Transverse colon (tissue), 3 donors: ENCODE data around the gene CDKL5.

Experiments used
- EP300 ChIP-seq: sonication (generic); formaldehyde crosslinking; IDR thresholded peaks from one replicate; pipeline ENCODE4 v1.6.1; 2017; ENCODE audit warnings: antibody characterized with exemption, low read depth
- POLR2A ChIP-seq: fragments of 450-650 bp; IDR thresholded peaks from one replicate; pipeline ENCODE4 v1.6.1; 2016; ENCODE audit warnings: antibody characterized with exemption, mild to moderate bottlenecking, moderate library complexity
- TF ChIP-seq, protein P1 (sequence below), 5 experiments: fragments of 200-600 bp in 3 of 5; fragments of 450-650 bp in 2 of 5; sonication (generic) in 3 of 5; IDR thresholded peaks; 1 replicate in 2 of 5; 2 replicates in 3 of 5; pipeline ENCODE4 v1.5.1; 2016 to 2017; ENCODE audit warnings: antibody characterized with exemption in 5 of 5, inconsistent platforms in 3 of 5, mild to moderate bottlenecking in 2 of 5, moderate library complexity in 1 of 5

DNA sequence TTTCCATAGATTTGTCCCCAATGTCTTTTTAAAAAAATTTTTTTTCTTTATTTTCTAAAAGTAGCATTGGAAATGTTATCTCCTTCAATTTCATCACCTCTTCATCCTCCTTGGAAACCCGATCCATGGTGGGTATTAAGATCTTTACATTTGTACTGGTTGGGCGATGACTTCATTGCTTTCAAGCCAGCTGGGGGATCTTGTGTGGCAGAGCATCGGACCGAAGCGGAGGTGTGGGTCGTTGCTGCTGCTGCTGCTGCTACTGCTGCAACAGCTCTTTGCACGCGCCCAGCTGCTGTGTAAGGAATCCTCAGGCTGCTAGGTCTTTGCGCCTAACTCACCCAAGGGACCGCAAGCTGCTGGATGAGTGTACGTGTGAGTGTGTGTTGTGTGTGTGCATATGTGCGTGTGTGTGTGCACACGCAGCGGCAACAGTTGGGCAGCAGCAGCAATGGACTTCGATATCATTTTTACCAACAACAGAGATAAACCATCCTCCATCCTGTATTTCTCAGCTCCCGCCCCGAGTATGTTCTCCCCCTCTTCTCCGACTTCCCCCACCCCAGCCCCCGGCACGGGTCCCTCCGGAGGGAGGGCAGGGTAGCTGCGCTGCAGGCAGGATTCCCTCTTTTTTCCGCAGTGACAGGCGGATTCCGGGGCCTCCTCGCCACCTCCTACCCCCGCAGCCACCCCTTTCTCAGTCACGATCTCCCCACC, 768 bp upstream of the CDKL5 start:
- no peak for TF ChIP-seq EP300
- TF ChIP-seq, protein P1, sequence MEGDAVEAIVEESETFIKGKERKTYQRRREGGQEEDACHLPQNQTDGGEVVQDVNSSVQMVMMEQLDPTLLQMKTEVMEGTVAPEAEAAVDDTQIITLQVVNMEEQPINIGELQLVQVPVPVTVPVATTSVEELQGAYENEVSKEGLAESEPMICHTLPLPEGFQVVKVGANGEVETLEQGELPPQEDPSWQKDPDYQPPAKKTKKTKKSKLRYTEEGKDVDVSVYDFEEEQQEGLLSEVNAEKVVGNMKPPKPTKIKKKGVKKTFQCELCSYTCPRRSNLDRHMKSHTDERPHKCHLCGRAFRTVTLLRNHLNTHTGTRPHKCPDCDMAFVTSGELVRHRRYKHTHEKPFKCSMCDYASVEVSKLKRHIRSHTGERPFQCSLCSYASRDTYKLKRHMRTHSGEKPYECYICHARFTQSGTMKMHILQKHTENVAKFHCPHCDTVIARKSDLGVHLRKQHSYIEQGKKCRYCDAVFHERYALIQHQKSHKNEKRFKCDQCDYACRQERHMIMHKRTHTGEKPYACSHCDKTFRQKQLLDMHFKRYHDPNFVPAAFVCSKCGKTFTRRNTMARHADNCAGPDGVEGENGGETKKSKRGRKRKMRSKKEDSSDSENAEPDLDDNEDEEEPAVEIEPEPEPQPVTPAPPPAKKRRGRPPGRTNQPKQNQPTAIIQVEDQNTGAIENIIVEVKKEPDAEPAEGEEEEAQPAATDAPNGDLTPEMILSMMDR (IDR thresholded peaks at IDR 0.05) = no peak
- TF ChIP-seq POLR2A = no peak
